Hematopoietic multipotent progenitor cell treated with erythropoietin and hydrocortisone succinate and interleukin-3 and kit ligand, for 8 days (in vitro differentiated cells): ENCODE data around the gene MSH3.

Experiments
- DNase-seq: peaks from one replicate; pipeline ENCODE4 v3.0.0-alpha.2; 2015

MSH3 gene

DNA sequence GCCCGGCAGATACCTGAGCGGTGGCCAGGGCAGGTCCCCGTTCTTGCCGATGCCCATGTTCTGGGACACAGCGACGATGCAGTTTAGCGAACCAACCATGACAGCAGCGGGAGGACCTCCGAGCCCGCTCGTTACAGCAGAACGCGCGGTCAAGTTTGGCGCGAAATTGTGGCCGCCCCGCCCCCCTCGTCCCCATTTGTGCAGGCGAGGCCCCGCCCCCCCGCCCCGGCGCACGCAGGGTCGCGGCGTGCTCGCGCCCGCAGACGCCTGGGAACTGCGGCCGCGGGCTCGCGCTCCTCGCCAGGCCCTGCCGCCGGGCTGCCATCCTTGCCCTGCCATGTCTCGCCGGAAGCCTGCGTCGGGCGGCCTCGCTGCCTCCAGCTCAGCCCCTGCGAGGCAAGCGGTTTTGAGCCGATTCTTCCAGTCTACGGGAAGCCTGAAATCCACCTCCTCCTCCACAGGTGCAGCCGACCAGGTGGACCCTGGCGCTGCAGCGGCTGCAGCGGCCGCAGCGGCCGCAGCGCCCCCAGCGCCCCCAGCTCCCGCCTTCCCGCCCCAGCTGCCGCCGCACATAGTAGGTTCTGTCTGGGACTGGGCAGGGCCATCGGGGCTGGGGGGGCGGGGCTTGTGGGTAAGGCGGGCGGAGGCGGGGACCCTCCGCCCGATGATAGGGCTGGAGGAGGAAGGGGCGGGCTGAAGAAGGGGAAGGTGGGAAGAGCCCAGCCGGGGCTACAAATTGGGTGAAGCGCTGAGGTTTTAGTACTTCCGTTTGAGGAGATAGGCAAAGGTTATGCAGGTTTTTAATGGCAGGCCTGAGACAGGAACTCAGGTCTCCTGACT, at the start of gene MSH3, which contains the start of gene DHFR:
MSH3 (plus strand) TSS at position 262 of the 840 bp plus-strand sequence; CDS start at position 338, 76 bp downstream.
DHFR (minus strand) TSS at position 593 of the 840 bp plus-strand sequence; CDS start at position 99, 494 bp downstream.
- DNase-seq, result peak; percentile 96

DNA sequence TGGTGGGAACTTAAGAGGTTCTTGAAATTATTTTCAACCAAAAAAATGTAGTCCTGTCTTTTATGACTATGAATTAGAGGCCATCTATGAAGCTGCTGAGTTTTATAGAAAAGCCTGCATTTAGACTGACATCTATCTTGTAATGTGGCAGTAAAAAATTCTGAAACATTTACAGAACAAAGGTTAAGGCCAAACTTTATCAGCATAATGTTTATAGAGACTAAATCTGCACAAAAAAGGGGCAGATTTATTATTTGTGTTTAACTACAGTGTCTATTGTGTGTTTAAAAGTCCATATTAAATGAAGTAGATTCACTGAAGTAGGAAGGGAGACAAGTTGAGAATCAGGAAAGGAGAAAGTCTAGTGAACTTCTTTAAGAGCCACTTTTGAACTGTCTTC, 47.1 kb upstream of the MSH3 start:
- DNase-seq, result no peak

DNA sequence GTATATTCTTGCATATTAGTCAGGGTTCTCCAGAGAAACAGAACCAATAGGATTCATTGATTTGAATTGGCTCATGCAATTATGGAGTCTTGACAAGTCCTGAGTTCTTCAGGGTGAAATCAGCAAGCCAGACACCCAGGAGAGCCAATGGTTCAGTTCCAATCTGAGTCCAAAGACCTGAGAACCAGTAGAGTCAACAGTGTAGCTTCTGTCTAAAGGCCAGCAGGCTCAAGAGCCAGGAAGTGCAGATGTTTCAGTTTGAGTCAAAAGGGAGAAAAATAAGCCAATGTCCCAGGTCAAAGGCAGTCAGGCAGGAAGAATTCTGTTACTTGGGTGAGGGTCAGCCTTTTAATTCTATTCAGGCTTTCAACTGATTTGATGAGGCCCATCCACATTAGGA, 46.6 kb upstream of the MSH3 start:
- no peak for DNase-seq

DNA sequence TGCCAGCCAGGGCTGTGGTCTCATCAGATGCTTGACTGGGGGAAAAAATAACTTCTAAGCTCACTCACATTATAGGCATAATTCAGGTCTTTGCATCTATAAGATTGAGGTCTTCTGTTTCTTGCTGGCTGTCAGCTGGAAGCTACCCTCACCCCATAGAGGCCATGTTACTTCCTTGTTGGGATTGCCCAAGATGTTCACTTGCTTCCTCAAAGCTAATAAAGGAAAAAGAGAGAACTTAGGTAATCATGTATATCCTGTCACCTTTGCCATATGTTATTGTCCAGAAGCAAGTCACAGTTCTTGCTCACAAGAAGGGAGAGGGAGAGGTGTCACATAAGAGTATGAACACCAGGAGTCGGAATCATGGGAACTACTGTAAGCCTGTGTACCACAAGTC, 45.7 kb upstream of the MSH3 start:
- DNase-seq, result no peak

- DNase-seq, result no peak
Measured at GRCh38 chr5:80609692-80610091, 44.8 kb upstream of the MSH3 start.

DNA sequence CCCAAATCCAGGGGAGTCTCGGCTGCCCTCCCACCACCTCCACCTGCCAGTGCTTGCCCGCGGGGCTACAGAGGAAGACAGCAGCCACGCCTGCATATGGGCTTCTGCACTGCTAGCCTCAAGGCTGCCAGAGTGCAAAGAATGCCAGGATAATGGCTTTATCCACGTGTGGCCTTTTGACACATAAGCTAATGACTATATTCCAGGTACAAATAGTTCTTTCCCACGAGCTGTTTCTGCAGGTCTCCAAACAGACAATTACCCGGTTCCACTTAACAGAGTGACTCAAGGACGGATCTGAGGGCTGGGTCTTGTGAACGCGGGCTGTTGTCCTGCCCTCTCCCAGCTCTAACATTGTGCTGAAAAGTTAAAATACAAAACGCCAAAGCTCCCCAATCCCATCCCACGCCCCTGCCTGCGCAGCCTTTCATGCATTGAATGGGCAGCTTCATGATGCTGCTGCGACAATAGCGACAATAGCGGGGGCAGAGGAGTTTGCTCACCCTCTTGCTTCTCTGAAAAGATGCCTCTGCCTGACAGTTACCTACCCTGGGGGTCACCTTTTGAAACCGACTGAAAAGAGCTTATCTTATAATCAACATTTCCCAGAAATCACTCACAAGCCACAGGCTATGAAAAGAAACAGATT, 39.1 kb upstream of the MSH3 start:
- DNase-seq, result no peak

- no peak for DNase-seq
Measured at GRCh38 chr5:80618438-80618837, 36.0 kb upstream of the MSH3 start.

- DNase-seq, result no peak
Measured at GRCh38 chr5:80619086-80619485, 35.4 kb upstream of the MSH3 start.

- DNase-seq, result no peak
Measured at GRCh38 chr5:80620211-80620610, 34.2 kb upstream of the MSH3 start.

GRCh38 chr5:80622756-80623155, 31.7 kb upstream of the MSH3 start:
- DNase-seq, result no peak

DNA sequence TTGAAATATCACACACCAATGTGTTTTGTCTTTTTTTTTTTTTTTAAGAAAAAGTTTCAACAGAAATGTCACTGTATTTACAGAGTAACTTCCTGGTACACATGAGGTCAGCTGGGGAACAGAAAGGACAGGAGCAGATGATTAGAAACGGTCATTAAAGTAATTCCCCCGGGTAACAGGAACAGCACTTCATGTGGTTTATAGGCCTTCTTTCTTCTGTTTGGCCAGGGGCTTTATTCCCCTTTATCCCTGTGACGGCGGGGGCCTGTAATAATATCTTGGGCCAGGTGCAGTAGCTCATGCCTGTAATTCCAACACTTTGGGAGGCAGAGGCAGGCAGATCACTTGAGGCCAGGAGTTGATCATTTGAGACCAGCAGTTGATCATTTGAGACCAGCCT, 30.5 kb upstream of the MSH3 start:
- DNase-seq, result no peak

DNA sequence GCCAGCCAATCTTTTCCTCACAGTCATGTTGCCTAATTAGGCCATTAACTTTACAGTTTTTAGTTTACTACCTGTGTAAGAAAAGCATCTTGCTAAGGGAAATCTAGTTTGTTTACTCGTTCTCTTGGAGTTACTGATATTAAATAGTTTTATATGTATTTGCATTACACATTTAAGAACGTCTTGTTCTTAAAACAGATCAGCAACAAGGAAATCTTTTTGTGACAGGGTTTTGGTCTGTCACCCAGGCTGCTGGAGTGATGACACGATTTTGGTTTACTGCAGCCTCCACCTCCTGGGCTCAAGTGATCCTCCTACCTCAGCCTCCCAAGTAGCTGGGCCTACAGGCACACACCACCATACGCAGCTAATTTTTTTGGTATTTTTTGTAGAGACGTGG, 29.2 kb upstream of the MSH3 start:
- no peak for DNase-seq

- DNase-seq, result no peak
Measured at GRCh38 chr5:80629281-80629680, 25.2 kb upstream of the MSH3 start.

DNA sequence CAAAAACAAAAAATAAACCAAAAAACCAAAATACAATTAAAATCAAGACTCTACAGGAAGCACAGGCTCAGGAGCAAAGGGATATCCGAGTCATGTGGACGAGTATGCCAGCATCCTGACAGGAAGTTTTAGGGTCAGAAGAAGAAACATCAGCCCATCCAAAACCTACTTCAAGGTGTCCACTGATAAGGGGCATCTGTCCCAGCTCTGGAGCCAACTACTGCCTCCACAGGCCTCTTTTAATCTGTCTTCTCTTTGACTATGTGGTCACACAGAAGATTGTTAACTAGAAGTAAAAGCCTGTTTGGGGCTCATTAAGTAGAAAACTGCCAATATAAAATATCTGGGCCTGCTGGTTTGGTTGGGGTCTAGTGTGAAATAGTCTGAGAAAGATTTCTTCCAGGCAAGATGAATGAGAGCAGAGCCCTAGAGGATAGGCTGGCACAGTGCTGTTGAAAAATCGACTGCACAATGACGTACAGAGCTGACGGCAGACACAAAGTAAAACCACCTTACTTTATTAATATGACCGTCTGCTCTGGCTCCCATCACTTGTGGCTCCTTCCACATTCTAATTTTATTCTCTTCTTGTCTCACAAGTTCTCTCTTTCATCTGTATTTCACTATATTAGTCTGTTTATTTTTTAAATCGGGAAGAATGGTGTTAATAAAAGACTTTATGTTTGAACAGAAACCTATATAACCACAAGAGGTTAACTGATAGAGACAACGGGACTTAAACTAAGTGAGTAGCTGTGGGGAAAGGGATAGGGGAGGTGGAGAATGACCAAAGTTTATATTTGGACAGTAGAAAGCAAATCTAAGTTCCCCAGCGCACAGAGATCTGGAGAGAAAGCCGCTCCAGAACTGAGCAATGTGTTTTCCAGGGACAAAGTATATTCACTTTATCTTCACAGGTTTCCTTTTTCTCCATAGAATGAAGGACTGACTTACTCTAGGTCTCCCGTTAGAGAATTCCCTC, 22.9 kb upstream of the MSH3 start:
- DNase-seq, result peak; percentile 75

DNA sequence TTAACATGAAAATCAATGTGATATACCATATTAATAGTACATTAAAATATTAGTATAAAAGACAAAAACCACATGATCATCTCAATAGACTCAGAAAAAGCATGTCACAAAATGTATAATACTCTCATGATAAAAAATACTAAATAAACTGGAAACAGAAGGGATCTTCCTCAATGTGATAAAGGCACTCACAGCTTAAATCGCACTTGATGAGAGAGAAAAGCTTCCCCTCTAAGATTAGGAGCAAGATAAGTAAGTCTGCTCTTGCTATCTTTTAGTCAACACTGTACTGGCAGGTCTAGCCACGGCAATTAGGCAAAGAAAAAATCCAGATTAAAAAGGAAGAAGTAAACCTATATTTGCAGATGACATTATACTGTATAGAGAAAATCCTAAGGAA, 21.8 kb upstream of the MSH3 start:
- DNase-seq, result peak; percentile 17

- DNase-seq, result no peak
Measured at GRCh38 chr5:80634193-80634592, 20.3 kb upstream of the MSH3 start.

GRCh38 chr5:80641353-80641752, 13.1 kb upstream of the MSH3 start:
- DNase-seq, result no peak

- no peak for DNase-seq
Measured at GRCh38 chr5:80644900-80645299, 9.6 kb upstream of the MSH3 start.

- DNase-seq, result no peak
Measured at GRCh38 chr5:80646926-80647325, 7.5 kb upstream of the MSH3 start.

DNA sequence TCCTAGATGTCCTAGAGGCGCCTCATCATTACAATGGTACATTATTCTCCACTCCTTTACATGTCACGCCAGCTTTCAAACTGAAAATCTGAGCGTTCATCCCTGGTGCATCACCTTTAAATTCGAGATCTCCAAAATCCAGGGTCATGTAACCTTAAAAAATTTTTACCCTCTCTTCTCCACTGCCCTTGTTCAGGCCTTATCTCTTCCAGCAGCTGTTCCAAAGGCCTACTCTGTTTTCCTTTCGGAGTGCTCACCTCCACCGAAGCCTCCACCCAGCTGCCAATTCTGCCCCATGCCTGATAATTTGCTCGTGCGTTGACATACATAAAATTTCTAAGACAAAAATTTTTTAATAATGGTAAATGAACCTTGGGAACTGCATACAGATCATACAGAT, 950 bp upstream of the MSH3 start:
- DNase-seq, result peak; percentile 87

GRCh38 chr5:80654054-80654390, 430 bp upstream of the MSH3 start:
- peak; percentile 45 for DNase-seq

GRCh38 chr5:80655231-80655774, 851 bp downstream of the MSH3 start:
- no peak for DNase-seq

DNA sequence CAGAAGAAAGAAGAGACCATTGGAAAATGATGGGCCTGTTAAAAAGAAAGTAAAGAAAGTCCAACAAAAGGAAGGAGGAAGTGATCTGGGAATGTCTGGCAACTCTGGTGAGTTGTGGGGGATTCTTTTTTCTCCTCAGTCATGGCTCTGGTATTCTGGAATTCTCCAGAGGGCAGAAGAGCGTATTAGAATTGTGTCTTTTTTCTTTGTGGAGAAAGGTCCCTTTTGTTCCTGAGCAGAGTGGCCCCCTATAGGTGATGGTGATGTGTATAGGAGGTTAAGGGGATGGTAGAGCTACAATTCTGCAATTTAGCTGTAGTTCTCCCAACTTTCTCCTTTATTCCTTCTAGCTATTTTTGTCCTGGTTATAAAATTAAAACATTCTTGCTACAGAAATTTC, 2.0 kb downstream of the MSH3 start:
- peak; percentile 24 for DNase-seq
